ENCODE data around the gene STARD8. TPM values are rescaled to one million over a fixed set of nuclear protein-coding genes. Genes with fewer than 3 reads are reported as not detected.

Gene STARD8
- total and polyA plus RNA-seq, 2 donors (not counting 1 experiment from before 2014, with no cell fraction given), result 0.33 to 0.54 TPM

- ATAC-seq (ENCODE audit: low read depth), result no peak
- H3K27me3 ChIP-seq (replicated peaks in 1 of 4; ENCODE audit: control extremely low read depth in 1 of 4, control insufficient read depth in 3 of 4, insufficient read depth in 4 of 4, low read length in 3 of 4), result no peaks in the 10 kb centered on the region
- no peak for DNase-seq
- Mint-ChIP-seq H3K27me3 (peaks cover 3% of the 10 kb centered on the region), H3K4me1 (no peaks in the 10 kb centered on the region), H3K9me3 (ENCODE audit: insufficient read depth) (no peaks in the 10 kb centered on the region), H3K4me3 (no peak overlapping the region), H3K27ac (no peak overlapping the region)
- no peaks in the 10 kb centered on the region for H3K4me1 ChIP-seq (ENCODE audit: control insufficient read depth in 2 of 2, insufficient read depth in 2 of 2, low read length in 2 of 2)
- no peaks in the 10 kb centered on the region for H3K79me2 ChIP-seq (ENCODE audit: control insufficient read depth, insufficient read depth, low read length)
- no peak overlapping the region for H3K27ac ChIP-seq (ENCODE audit: low read length in 2 of 2)
- no peak overlapping the region for H3K4me3 ChIP-seq (ENCODE audit: control extremely low read depth in 1 of 5, extremely low read depth in 1 of 5, insufficient read depth in 1 of 5, low read depth in 2 of 5, low read length in 4 of 5)
- no peak overlapping the region for H3K9ac ChIP-seq (ENCODE audit: low read length)
- intact Hi-C loops (cut with micrococcal nuclease), result no loop called here
- no peak for TF ChIP-seq EZH2 (IDR thresholded peaks at IDR 0.05; ENCODE audit: borderline replicate concordance, insufficient read depth, low read depth, low read length, poor library complexity, severe bottlenecking)
- no peak for TF ChIP-seq CTCF (IDR thresholded peaks at IDR 0.05)
- no peaks in the 10 kb centered on the region for H4K20me1 ChIP-seq (ENCODE audit: control insufficient read depth, insufficient read depth, low read length, poor library complexity, severe bottlenecking)
- ChIA-PET CTCF (no interaction called here), POLR2A (no interaction called here)
- H2AFZ ChIP-seq (ENCODE audit: insufficient read depth, low read depth, low read length, poor library complexity, severe bottlenecking), result no peak overlapping the region
- H3K36me3 ChIP-seq (replicated peaks in 1 of 2; ENCODE audit: control extremely low read depth in 1 of 2, control insufficient read depth in 1 of 2, extremely low read depth in 1 of 2, insufficient read depth in 2 of 2, low read length in 1 of 2), result no peaks in the 10 kb centered on the region
- H3K9me3 ChIP-seq (ENCODE audit: control extremely low read depth in 1 of 3, control insufficient read depth in 2 of 3, insufficient read depth in 1 of 3, low read length in 2 of 3), result no peaks in the 10 kb centered on the region
- no CpG with 5 or more reads among the region's 2 CpGs for WGBS (ENCODE audit: insufficient coverage)
- H3K4me2 ChIP-seq (replicated peaks; ENCODE audit: low read depth, low read length, poor library complexity, severe bottlenecking), result no peak overlapping the region
These were observed 105.8 kb downstream of the STARD8 start for GRCh38 chrX:68753218-68753617.

GRCh38 chrX:68754406-68754805 is 106.9 kb downstream of the STARD8 start:
- no peaks in the 10 kb centered on the region for H3K4me1 Mint-ChIP-seq
- H4K20me1 ChIP-seq (ENCODE audit: control insufficient read depth, insufficient read depth, low read length, poor library complexity, severe bottlenecking), result no peaks in the 10 kb centered on the region
- POLR2A ChIA-PET, result no interaction called here

More at GRCh38 chrX:68754406-68754805, 106.9 kb downstream of the STARD8 start:
- Histone ChIP-seq H2AFZ (ENCODE audit: insufficient read depth, low read depth, low read length, poor library complexity, severe bottlenecking) (no peak overlapping the region), H3K4me3 (ENCODE audit: control extremely low read depth in 1 of 5, extremely low read depth in 1 of 5, insufficient read depth in 1 of 5, low read depth in 2 of 5, low read length in 4 of 5) (no peak overlapping the region), H3K4me2 (replicated peaks; ENCODE audit: low read depth, low read length, poor library complexity, severe bottlenecking) (no peak overlapping the region), H3K9me3 (ENCODE audit: control extremely low read depth in 1 of 3, control insufficient read depth in 2 of 3, insufficient read depth in 1 of 3, low read length in 2 of 3) (no peaks in the 10 kb centered on the region), H3K27me3 (replicated peaks in 1 of 4; ENCODE audit: control extremely low read depth in 1 of 4, control insufficient read depth in 3 of 4, insufficient read depth in 4 of 4, low read length in 3 of 4) (no peaks in the 10 kb centered on the region), H3K36me3 (replicated peaks in 1 of 2; ENCODE audit: control extremely low read depth in 1 of 2, control insufficient read depth in 1 of 2, extremely low read depth in 1 of 2, insufficient read depth in 2 of 2, low read length in 1 of 2) (no peaks in the 10 kb centered on the region), H3K79me2 (ENCODE audit: control insufficient read depth, insufficient read depth, low read length) (no peaks in the 10 kb centered on the region), H3K9ac (ENCODE audit: low read length) (no peak overlapping the region), H3K27ac (ENCODE audit: low read length in 2 of 2) (no peak overlapping the region), H3K4me1 (ENCODE audit: control insufficient read depth in 2 of 2, insufficient read depth in 2 of 2, low read length in 2 of 2) (no peaks in the 10 kb centered on the region)
- CTCF ChIA-PET, result no interaction called here
- no peak overlapping the region for H3K27ac Mint-ChIP-seq
- H3K27me3 Mint-ChIP-seq, result peaks cover 3% of the 10 kb centered on the region
- intact Hi-C loops (cut with micrococcal nuclease), result no loop called here
- H3K4me3 Mint-ChIP-seq, result no peak overlapping the region
- H3K9me3 Mint-ChIP-seq (ENCODE audit: insufficient read depth), result no peaks in the 10 kb centered on the region
- ATAC-seq (ENCODE audit: low read depth) (no peak), DNase-seq (no peak)
- WGBS (ENCODE audit: insufficient coverage), result 100% methylated on average over 1 of the region's 7 CpGs
- TF ChIP-seq EZH2 (IDR thresholded peaks at IDR 0.05; ENCODE audit: borderline replicate concordance, insufficient read depth, low read depth, low read length, poor library complexity, severe bottlenecking), result no peak
- TF ChIP-seq CTCF (IDR thresholded peaks at IDR 0.05), result no peak

Data from B cell (primary cell).